ENCODE results near the gene DCPS. TPM values are rescaled to one million over a fixed set of nuclear protein-coding genes. Genes with fewer than 3 reads are reported as not detected.

The DCPS gene
- total RNA-seq, 1 experiment from 2014 or later: 26.2 TPM

GRCh38 chr11:126337474-126338241 is 33.8 kb downstream of the DCPS start (continued):
- TF ChIP-seq ERG (CRISPR knock-in tag; IDR thresholded peaks at IDR 0.05) (no peak), PRRX2 (CRISPR knock-in tag; IDR thresholded peaks at IDR 0.05) (no peak), ZNF263 (CRISPR knock-in tag; IDR thresholded peaks at IDR 0.05; ENCODE audit: low read depth) (no peak)

DNA sequence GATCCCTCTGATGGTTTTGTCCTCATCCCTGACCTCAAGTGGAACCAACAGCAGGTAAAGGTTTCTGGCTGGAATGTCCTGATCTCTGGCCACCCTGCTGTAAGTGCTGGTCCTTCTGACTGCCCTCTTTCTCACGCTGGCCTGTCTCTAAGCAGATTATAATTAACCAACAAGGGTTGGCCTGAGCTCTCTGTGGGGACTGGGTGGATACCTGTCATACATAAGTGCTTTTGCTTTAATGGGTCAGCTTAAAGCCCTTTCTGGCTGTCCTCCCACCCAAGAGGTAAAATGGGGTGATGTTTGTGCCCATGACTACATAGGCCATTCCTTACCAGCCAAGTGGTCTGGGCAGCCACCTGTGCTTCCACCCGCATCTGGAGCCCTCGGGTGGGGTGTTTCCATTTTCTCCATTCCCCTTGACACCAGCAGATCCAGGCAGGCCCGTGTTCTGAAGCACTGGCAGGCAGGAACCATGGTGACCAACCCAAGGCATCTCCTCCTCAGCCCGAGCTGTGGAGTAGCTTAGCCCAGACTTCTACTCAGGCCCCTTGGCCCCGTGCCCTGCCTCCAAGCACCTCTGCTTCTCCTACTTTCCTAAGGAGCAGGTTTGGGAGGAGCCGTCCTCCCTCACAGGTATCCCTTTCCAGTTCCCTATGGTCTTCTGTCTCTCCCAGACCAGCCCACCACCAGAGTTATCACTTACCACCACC is 34.6 kb downstream of the DCPS start:
- no peak for DNase-seq (ENCODE audit: low spot score)
- ChIA-PET CTCF (no interaction called here), POLR2A (no interaction called here)
- Mint-ChIP-seq H3K36me3 (peaks cover 23% of the 10 kb centered on the region), H3K4me3 (no peak overlapping the region), H3K4me1 (peaks cover 21% of the 10 kb centered on the region), H3K27ac (no peak overlapping the region), H3K9me3 (no peaks in the 10 kb centered on the region), H3K27me3 (ENCODE audit: low read depth) (no peaks in the 10 kb centered on the region)
- ATAC-seq: no peak
- TF ChIP-seq, protein P1, sequence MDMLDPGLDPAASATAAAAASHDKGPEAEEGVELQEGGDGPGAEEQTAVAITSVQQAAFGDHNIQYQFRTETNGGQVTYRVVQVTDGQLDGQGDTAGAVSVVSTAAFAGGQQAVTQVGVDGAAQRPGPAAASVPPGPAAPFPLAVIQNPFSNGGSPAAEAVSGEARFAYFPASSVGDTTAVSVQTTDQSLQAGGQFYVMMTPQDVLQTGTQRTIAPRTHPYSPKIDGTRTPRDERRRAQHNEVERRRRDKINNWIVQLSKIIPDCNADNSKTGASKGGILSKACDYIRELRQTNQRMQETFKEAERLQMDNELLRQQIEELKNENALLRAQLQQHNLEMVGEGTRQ (CRISPR knock-in tag; IDR thresholded peaks at IDR 0.05): no peak
- TF ChIP-seq SMAD4 (CRISPR knock-in tag; IDR thresholded peaks at IDR 0.05) (no peak), ATF2 (CRISPR knock-in tag; IDR thresholded peaks at IDR 0.05; ENCODE audit: borderline replicate concordance, low read depth) (no peak)
- TF ChIP-seq, protein P2, sequence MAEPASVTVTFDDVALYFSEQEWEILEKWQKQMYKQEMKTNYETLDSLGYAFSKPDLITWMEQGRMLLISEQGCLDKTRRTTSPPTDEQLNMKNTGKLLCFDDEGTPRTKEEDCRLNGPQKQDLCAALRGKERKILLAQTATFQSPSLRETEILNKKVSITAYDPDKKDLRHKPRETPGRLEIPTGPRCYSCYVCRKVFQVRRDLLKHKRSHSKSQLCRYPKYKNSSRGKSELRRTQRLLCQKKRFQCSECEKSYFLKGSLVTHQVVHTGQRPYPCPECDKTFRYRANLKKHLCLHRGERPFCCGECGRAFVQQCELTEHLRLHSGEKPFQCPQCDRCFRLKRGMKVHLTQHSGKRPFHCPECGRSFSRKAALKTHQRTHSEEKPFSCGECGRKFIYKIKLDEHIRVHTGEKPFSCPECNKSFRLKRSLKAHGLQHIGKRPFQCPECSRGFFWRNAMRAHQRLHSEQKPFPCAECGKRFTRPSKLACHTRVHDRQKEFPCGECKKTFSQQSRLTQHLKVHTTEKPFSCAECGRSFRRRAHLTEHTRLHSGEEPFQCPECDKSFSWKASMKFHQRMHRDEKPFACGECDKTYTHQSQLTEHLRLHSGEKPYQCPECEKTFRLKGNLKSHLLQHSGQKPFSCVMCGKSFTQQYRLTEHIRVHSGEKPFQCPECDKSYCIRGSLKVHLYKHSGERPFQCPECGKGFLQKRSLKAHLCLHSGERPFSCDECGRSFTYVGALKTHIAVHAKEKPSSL (CRISPR knock-in tag; conservative IDR thresholded peaks at IDR 0.05): no peak

DNA sequence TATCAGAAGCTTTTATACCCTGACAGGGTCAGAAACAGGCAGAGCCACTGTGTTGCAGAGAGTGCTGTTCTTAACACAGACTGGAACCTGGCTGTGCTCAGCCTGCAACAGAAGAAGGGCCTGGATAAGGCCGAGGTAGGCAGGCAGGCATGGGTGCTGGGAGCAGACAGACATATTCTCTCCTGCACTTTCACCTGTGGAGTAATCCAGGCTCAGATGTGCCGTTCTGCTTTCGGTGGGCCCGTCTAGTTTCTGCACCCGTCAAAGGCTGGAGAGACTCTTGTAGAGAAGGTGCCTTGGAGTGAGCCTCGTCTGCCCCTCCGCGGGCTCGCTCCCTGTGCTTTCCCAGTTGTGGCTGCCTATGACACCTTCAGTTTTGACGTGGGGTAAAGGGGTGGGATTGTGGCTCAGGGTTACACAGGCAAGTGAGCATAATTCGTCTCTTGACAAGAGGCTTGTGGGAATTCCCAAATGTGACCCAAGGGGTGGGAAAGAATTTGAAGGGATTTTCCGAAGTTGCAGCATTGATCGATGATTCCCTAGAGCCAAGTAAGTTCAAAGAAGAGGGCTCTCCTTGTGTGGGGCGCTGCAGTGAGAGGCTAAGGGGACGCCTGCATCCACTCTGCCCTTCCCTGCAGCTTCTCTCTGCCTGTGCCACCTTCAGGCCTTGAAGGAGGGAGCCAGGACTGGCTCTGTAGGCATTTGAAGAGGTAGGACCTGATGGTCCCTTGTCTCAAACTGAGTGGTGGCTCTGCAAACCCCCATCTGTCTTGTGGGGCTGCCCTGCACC is 35.4 kb downstream of the DCPS start:
- POLR2A ChIA-PET: no interaction called here
- Mint-ChIP-seq H3K4me3 (no peak overlapping the region), H3K9me3 (no peaks in the 10 kb centered on the region), H3K27ac (no peak overlapping the region; the same call in 1 of the 2 replicates), H3K36me3 (peaks cover 18% of the 10 kb centered on the region), H3K4me1 (peaks cover 21% of the 10 kb centered on the region), H3K27me3 (ENCODE audit: low read depth) (no peaks in the 10 kb centered on the region)
- no peak for ATAC-seq
- no peak for DNase-seq (ENCODE audit: low spot score)
- TF ChIP-seq SP1 (CRISPR knock-in tag; conservative IDR thresholded peaks at IDR 0.05) (no peak), ZNF423 (CRISPR knock-in tag; IDR thresholded peaks at IDR 0.05) (no peak), RELA (CRISPR knock-in tag; IDR thresholded peaks at IDR 0.05; ENCODE audit: borderline replicate concordance) (no peak), MLX (CRISPR knock-in tag; IDR thresholded peaks at IDR 0.05) (no peak), NFE2L1 (CRISPR knock-in tag; IDR thresholded peaks at IDR 0.05) (no peak), IRF2 (CRISPR knock-in tag; IDR thresholded peaks at IDR 0.05; ENCODE audit: borderline replicate concordance, low read depth) (no peak)
- TF ChIP-seq, protein P3, sequence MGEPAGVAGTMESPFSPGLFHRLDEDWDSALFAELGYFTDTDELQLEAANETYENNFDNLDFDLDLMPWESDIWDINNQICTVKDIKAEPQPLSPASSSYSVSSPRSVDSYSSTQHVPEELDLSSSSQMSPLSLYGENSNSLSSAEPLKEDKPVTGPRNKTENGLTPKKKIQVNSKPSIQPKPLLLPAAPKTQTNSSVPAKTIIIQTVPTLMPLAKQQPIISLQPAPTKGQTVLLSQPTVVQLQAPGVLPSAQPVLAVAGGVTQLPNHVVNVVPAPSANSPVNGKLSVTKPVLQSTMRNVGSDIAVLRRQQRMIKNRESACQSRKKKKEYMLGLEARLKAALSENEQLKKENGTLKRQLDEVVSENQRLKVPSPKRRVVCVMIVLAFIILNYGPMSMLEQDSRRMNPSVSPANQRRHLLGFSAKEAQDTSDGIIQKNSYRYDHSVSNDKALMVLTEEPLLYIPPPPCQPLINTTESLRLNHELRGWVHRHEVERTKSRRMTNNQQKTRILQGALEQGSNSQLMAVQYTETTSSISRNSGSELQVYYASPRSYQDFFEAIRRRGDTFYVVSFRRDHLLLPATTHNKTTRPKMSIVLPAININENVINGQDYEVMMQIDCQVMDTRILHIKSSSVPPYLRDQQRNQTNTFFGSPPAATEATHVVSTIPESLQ (CRISPR knock-in tag; IDR thresholded peaks at IDR 0.05): no peak
- CTCF ChIA-PET: interaction anchor here (0.9 to 1.0 kb wide), 2 partner anchors 14 to 141 kb away, joined by 3 to 4 read pairs; no protein-coding TSS in a partner anchor
